Hepatocyte (in vitro differentiated cells): ENCODE results near the gene PAGE2B.

Source experiments
- EZH2phosphoT487 ChIP-seq: fragments of 200-600 bp; sonication (generic); IDR thresholded peaks from one replicate; pipeline ENCODE4 v1.6.1; 2018; ENCODE audit warnings: antibody characterized with exemption, mild to moderate bottlenecking, low read depth, moderate library complexity; ENCODE audit not compliant: unreplicated experiment, severe bottlenecking
- TF ChIP-seq, protein P1 (sequence below): fragments of 200-600 bp; sonication (generic); IDR thresholded peaks from 2 replicates; pipeline ENCODE4 v1.5.1; 2016; ENCODE audit warnings: antibody characterized with exemption, mild to moderate bottlenecking; ENCODE audit not compliant: poor library complexity

DNA sequence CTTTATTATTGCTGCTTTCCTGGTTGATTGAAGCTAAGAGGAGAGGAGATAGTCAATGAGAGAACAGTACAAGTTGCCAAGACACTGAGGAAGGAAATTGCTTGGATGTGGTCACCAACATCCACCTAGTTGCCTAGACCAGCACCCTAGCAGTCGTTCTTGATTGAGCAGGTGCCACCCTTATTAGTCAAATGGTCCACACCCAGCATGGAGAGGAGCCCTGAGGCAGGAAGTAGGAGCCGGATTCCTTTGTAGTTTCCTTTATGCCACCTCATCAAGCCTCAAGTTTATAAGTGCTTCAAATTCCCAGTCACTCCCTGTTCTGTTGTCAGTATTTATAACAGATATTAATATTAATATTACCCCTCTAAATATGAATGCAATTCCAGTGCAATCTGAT is 33.1 kb downstream of the PAGE2B start:
- TF ChIP-seq EZH2phosphoT487 = no peak
- TF ChIP-seq, protein P1, sequence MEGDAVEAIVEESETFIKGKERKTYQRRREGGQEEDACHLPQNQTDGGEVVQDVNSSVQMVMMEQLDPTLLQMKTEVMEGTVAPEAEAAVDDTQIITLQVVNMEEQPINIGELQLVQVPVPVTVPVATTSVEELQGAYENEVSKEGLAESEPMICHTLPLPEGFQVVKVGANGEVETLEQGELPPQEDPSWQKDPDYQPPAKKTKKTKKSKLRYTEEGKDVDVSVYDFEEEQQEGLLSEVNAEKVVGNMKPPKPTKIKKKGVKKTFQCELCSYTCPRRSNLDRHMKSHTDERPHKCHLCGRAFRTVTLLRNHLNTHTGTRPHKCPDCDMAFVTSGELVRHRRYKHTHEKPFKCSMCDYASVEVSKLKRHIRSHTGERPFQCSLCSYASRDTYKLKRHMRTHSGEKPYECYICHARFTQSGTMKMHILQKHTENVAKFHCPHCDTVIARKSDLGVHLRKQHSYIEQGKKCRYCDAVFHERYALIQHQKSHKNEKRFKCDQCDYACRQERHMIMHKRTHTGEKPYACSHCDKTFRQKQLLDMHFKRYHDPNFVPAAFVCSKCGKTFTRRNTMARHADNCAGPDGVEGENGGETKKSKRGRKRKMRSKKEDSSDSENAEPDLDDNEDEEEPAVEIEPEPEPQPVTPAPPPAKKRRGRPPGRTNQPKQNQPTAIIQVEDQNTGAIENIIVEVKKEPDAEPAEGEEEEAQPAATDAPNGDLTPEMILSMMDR = no peak
